GM11168 (cell line): Measurements from ENCODE around the gene LAMA2.
"Not testable (repeated sequence)": the region's sequence is repeated elsewhere in the genome, so short reads cannot be mapped to it uniquely, and the experiment has no call there.

Experiments used
- in situ Hi-C: fragments of 300-500 bp; cut with MboI; formaldehyde crosslinking; loops from one replicate; pipeline ENCODE4 v1.12.0; 2022; ENCODE audit warnings: low sequenced_read_pairs; ENCODE audit not compliant: unreplicated experiment

LAMA2 gene

GRCh38 chr6:129113637-129114036 is 230.7 kb downstream of the LAMA2 start:
- in situ Hi-C loops, result no loop called here

GRCh38 chr6:129114636-129115391 is 231.9 kb downstream of the LAMA2 start:
- in situ Hi-C loops, result no loop called here

- in situ Hi-C loops, result no loop called here
Measured at GRCh38 chr6:129115471-129115870, 232.5 kb downstream of the LAMA2 start.

- in situ Hi-C loops, result no loop called here
Measured at GRCh38 chr6:129117355-129117754, 234.4 kb downstream of the LAMA2 start.

- in situ Hi-C loops, result no loop called here
Measured at GRCh38 chr6:129120856-129121638, 238.1 kb downstream of the LAMA2 start.

- in situ Hi-C loops, result no loop called here
Measured at GRCh38 chr6:129124347-129124746, 241.4 kb downstream of the LAMA2 start.

GRCh38 chr6:129130106-129130505 is 247.2 kb downstream of the LAMA2 start:
- in situ Hi-C loops, result no loop called here

GRCh38 chr6:129130959-129131681 is 248.2 kb downstream of the LAMA2 start:
- in situ Hi-C loops, result no loop called here

- in situ Hi-C loops, result no loop called here
Measured at GRCh38 chr6:129133770-129134192, 250.8 kb downstream of the LAMA2 start.

GRCh38 chr6:129134535-129134934 is 251.6 kb downstream of the LAMA2 start:
- in situ Hi-C loops, result no loop called here

GRCh38 chr6:129135451-129135850 is 252.5 kb downstream of the LAMA2 start:
- in situ Hi-C loops, result no loop called here

GRCh38 chr6:129136751-129137150 is 253.8 kb downstream of the LAMA2 start:
- in situ Hi-C loops, result no loop called here

GRCh38 chr6:129138739-129139405 is 255.9 kb downstream of the LAMA2 start:
- in situ Hi-C loops, result no loop called here

GRCh38 chr6:129140526-129140925 is 257.6 kb downstream of the LAMA2 start:
- in situ Hi-C loops, result no loop called here

GRCh38 chr6:129141499-129141898 is 258.6 kb downstream of the LAMA2 start:
- in situ Hi-C loops, result no loop called here

- in situ Hi-C loops, result no loop called here
Measured at GRCh38 chr6:129146902-129147301, 264.0 kb downstream of the LAMA2 start.

- in situ Hi-C loops, result no loop called here
Measured at GRCh38 chr6:129150507-129150906, 267.6 kb downstream of the LAMA2 start.

- in situ Hi-C loops, result no loop called here
Measured at GRCh38 chr6:129153257-129153656, 270.3 kb downstream of the LAMA2 start.

GRCh38 chr6:129159242-129159641 is 276.3 kb downstream of the LAMA2 start:
- in situ Hi-C loops, result not testable (repeated sequence)

GRCh38 chr6:129162605-129163004 is 279.7 kb downstream of the LAMA2 start:
- in situ Hi-C loops, result no loop called here
